G401 (cell line): Measurements from ENCODE around the gene MDH1B. TPM values are rescaled to one million over a fixed set of nuclear protein-coding genes. Genes with fewer than 3 reads are reported as not detected.
"Not testable (repeated sequence)": the region's sequence is repeated elsewhere in the genome, so short reads cannot be mapped to it uniquely, and the experiment has no call there.

Experiments used
- DNase-seq: peaks from one replicate; pipeline ENCODE4 v3.0.0-alpha.2; 2015; ENCODE audit warnings: low spot score
- in situ Hi-C: cut with HindIII; loops from 2 replicates; pipeline ENCODE4 v1.10.0; 2016; ENCODE audit warnings: low sequenced_read_pairs, mixed read lengths
- total RNA-seq: library from RNA; depleted of rRNA; stranded (reverse); fragments of >200 nt; shearing (Covaris generic); gene quantifications from 2 replicates; pipeline ENCODE4 v1.2.3, GENCODE V29; 2014; rRNA removed

The MDH1B gene
- total RNA-seq = 2.6 and 6.9 TPM in 2 replicates

DNA sequence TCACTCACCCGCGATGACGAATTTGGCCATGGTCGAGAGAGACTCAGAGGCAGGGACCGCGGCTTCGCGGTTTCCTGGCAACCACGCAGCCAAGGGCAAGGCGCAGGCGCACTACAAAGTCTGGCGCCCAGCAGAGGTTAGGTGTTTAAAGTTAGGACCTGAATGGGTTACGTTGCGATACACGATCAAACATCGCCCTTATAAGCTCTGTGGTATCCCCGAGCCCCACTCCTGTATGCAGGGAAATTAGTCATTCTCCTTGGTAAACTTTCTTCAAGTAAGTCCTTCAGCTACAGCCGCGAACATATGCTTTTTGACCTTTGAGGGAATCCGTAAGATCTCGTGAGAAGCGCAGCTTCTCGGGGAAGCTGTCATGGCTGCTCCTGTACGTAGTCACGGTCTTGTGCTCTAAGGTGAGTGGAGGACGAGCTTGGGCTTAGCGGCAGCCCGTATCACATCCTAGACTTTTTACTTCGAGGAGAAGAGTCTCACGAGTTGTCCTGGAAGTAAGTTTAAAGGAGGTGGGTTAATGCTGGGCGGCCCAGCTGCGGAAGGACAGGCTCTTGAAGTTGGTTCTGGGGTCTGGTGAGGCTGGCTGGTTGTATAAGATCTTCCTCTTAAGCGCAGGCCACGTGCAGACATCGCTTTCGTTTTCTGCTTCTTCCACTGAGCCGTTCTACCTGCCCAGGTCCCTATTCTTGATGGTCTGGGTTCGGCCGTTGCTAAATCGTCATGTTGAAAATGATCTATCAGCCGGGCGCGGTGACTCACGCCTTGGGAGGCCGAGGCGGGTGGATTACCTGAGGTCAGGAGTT, at the start of gene MDH1B, which contains the start of gene FASTKD2:
Gene MDH1B, minus strand, starts transcription at position 87 of the 815 bp plus-strand sequence. Its CDS starts 57 bp downstream, at position 30.
Gene FASTKD2, plus strand, starts transcription at position 365 of the 815 bp plus-strand sequence. CDS start 1,088 bp downstream, outside the sequence.
- peak; percentile 91 for DNase-seq
- in situ Hi-C loops = no loop called here

DNA sequence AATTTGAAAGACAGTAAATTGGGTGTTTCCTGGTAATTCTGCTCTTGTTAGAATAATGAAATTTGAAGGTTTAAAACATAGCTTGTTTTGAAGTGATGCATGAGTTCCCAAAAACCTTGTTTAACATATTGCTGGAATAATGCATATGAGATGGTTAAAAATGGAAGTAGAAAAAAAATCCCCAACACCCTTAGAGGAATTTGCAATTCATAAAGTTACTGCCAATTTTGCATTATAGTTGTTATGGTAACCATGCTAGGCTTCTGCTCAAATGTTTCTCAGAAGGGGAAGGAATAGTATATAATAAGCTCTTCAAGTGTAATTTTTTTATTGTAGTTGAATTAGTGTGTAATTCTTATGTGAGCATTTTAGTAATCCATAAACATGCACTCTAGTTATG, 49.4 kb upstream of the MDH1B start:
- DNase-seq = no peak
- in situ Hi-C loops = no loop called here

DNA sequence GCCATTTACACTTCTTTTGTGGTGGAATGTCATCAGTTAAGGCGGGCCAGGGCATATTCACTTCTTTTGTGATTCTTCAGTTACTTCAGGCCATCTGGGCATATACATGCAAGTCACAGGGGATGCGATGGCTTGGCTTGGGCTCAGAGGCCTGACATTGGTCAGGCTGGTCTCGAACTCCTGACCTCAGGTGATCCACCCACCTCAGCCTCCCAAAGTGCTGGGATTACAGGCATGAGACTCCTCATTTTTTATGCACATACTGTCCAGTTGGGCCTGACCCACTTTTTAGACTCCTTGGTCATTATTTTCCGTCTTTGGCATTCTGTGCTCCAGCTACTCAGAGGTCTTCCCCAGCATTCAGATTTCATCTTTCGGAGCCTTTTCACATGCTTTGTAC, 47.3 kb upstream of the MDH1B start:
- DNase-seq, in situ Hi-C loops: not testable (repeated sequence)

DNA sequence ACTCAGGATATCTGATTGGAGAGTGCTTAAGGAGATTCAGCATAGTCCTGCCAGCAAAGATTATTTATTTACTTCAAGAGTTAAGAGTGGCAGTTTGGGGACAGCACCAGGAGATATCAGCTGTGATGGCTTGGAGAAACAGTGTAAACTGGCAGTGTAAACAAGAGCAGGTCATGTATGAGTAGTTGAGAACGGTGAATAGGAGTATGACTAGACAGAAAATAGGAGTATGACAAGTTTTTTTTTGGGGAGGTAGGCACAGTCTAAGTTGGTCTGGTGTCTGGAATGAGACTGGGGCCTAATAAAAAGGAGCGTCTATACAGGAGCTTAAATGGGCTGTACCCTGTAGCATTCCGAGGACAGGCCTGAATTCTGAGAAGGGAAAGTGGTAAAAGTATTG, 42.5 kb upstream of the MDH1B start:
- in situ Hi-C loops, DNase-seq: not testable (repeated sequence)

DNA sequence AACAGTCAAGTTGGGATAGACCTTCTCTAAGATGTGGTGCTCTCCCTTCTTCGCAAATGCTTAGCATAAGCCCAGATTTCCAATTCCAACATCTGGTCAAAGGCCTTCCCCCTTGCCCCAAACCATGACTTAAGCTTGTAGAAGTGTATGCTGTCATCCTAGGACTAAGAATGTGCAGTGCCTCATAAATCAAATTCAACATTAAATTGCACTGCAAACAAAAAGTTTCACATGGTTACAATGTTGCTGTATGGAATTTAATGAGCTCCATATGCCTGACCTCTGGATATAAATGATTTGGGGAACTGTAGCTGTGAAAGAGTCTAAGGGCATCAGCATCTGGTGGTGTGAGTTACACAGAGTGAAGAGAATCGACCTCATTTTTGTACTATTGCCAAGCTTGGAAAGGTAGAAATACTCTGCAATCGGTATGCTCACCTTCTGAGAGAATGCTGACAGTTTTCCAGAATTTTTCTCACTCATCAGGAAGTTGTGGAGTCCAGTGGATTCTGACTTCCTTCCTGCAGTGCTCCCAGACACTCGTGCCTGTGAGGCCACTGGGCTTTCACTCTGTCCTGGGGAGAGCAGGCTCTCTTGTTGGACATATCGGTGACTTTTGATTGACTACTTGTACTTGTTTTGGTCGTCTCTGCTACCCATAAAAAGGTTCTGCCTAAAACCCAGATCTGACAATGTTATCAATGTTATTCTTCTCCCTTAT, 40.9 kb upstream of the MDH1B start:
- in situ Hi-C loops = no loop called here
- no peak for DNase-seq

GRCh38 chr2:206804326-206804725, 39.2 kb upstream of the MDH1B start:
- in situ Hi-C loops = no loop called here
- DNase-seq = no peak

DNA sequence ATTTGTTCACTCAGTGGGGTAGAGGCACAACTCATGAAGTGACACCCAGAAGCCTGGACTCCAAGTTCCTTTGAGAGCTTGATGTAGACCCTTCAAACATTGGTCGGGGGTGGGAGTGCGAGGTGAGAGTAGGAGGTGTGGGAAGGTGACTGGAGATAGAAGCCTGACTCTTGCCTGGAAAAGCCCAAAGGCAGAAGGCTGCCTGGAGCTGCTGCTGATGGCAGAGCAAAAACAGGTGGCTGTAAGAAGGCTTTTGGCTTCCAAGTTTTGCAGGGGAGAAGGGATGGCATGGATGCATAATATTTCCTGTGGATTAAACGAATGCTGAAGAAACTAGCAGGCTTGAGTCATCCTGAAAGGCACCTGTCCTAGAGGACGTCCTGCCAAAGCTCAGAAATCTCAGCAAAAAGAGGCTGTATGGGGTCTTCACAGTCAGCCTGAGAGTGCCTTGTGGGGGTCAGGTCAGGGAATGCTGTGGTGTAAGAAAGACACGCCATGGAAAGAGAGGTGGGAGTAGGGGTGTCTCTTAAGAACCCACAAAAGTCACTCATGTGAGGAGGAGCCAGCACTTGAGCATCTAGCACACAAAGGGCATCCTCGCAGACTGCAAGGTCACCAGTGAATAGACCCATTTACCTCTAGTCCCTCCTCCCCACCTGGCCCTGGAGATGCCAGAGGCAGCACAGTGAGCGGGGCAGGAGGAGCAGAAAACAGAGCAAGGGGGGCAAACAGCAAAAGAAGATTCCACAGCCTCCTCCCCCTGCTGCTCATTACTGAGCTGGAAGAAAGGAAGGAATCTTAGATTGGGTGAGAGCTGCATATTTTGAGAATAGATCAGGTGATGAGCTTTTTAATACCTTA, 37.8 kb upstream of the MDH1B start:
- in situ Hi-C loops = no loop called here
- DNase-seq = peak; percentile 56

DNA sequence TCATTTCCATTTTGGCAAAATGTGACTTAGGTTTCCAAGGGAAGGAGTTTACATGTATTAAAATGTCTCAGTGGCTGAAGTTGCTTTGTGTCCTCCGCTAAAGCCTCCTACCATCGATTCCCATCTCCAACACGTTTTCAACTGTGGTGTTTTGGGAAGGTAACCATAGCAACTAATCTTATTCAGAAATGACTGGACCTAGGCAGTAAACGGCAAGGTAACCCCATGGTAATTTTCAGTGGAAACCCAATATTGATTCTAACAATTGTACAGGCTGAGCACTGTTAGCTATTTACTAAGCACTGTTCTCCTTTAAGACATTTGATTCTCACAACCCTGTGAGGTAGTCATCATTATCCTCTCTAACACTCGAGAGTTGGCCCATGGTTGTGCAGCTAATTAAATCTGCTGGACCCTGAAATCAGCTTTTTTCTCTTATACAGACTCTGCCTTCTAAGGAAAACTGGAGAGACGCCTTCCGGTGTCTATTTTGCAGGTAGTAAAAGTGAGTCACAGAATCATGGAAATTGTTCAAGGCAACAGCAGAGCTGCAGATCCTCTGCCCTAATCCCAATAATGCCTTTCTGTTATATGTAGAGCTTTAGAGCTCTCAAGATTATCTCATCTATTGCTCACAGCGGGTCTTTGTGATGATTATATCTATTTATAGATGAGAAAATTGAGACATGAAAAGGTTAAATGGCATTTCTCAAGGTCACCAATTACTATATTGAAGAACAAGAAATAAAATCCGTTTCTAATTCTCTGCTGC, 36.5 kb upstream of the MDH1B start:
- in situ Hi-C loops = no loop called here
- DNase-seq = peak; percentile 10

DNA sequence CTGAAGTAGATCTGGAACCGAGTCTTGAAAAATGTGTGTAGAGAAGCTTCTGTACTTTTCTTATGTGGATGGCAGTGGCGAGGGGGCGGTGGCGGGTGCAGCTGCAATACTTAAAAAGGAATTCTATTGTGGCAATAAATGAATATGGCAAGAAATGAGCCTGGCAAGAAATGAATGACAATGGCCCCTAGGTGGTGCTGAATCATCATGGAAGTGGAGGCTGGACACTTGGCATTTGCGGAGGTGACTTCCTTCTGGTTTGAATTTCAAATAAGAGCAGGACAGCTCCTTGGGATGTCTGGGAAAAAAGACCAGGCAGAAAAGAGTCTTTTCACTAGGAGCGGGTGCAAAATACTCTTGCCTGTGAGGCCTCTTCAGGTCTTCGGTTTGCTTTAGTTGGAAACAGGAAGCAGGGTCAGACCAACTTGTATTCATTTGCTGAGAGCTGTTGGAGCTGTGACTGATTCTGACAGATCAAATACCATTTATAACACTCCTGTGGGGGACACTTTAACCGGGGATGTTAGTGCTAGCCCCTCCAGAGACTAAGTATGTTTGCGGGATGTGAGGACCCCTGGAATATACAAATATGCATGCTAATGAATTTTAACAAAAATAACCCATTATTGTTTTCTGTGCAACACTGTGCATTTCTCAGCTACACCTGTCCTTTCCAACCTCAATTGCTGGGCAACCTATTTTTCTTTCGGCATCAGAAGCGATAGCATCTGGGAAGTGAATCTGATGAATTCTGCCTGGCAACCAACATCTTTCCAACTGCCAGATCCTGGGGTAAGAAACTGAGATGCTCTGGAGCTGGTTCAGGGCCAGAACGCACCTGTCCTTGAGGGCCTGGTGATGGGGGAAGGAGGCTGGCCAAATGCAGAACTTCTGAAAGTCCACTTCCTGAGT, 35.6 kb upstream of the MDH1B start:
- DNase-seq = peak; percentile 90
- in situ Hi-C loops = no loop called here

DNA sequence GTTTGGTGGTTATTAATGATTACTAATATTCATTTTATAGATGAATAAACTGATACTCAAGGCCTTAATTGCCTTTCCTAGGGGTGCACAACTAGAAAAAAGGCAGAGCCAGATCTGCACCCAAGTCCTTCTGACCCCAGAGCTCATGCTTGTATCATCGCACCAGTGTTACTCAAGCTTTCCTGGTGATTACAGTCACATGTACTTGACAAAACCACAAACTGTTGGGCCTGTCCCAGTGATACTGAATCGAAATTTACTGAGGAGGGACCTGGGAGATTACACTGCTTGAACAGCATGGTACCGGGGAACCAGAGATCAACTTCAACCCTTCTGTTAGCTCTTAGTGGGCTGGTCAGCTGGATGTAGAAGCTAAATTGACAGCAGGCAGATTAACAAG, 34.0 kb upstream of the MDH1B start:
- DNase-seq = no peak
- in situ Hi-C loops = no loop called here

DNA sequence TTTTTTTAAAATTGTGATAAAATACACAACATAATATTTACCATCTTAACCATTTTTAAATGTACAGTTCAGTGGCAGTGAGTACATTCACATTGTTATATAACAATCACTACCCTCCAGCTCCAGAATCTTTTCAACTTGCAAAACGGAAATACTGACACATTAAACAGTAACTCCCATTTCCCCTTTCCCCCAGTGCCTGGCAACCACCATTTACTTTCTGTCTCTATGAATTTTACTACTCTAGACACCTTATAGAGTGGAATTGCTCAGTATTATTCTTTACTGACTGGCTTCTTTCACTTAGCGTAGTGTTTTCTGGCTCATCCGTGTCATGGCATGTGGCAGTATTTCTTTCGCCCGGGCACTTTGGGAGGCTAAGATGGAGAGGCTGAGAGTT, 32.9 kb upstream of the MDH1B start:
- no peak for DNase-seq
- in situ Hi-C loops = no loop called here

GRCh38 chr2:206797376-206797775, 32.2 kb upstream of the MDH1B start:
- in situ Hi-C loops = no loop called here
- DNase-seq = no peak

DNA sequence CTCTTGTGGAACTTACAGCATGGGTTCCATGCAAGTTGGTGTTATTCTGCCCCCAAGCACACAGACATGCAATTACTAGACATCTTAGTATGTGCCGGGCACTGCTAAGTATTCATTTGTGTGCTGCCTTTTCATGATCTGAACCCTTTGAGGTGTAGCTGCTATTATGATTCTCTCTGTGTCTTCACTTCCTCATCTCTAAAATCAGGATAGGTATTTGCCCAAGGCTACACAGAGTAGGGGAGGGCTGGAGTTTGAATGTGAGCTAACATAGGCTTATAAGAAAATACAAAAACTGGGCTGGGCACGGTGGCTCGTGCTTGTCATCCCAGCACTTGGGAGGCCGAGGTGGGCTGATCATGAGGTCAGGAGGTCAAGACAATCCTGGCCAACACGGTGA, 27.5 kb upstream of the MDH1B start:
- in situ Hi-C loops = no loop called here
- DNase-seq = no peak

GRCh38 chr2:206790311-206790935, 25.3 kb upstream of the MDH1B start:
- in situ Hi-C loops = no loop called here
- DNase-seq = no peak

DNA sequence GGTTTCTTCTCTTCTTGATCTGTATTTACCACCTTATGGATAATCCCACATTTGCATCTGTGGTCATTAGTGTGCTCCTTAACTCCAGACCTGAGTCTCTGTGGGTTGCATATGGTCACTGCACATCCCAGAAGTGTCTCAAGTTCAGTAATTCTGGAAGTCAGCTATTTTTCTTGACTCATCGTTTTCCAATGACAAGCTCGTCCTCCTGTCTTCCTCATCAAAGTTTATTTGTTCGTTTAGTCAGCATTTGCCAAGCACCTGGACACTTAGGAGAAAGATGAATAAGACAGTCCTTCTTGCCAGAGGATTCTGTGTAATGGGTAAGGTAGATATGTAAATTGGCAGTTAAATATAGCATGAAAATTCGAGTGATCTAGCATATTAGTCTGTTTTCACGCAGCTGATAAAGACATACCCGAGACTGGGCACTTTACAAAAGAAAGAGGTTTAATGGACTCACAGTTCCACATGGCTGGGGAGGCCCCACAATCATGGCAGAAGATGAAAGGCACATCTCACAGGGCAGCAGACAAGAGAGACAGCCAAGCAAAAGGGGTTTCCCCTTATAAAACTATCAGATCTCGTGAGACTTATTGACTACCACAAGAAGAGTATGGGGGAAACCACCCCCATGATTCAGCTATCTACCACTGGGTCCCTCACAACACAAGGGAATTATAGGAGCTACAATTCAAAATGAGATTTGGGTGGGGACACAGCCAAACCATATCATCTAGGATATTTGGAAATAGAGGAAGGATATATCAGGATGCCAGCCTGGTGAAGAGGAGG, 19.6 kb upstream of the MDH1B start:
- no peak for DNase-seq
- in situ Hi-C loops = no loop called here

DNA sequence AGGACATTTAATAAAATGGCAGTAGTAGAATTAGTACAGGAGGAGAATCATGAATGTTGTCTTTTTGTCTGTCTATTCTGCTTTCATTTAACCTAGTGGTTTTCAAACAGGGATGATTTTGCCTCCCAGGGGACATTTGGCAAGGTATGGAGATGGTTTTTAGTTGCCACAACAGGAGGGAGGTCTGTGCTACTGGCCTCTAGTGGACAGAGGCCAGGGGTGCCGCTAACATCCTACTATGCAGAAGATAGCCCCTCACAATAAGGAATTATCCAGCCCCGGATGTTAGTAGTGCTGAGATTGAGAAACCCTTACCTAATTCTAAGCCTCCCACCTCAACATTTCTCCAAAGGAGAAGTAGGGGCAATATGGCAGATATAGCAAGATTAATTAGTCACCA, 18.6 kb upstream of the MDH1B start:
- DNase-seq = no peak
- in situ Hi-C loops = no loop called here

DNA sequence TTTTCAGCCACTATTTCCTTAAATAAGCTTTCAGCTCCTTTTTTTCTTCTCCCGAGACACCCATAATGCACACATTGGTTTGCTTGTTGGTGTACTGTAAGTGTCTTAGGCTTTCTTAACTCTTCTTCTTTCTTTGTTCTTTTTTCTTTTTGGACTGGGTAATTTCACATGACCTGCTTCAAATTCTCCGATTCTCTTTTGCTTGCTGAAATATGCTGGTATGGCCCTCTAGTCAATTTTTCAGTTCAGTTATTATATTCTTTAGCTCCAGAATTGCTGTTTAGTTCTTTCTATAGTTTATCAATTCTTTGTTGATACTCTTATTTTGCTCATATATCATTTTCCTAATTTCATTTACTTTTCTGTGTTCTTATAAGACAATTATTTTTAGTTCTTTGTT, 15.5 kb upstream of the MDH1B start:
- in situ Hi-C loops = no loop called here
- no peak for DNase-seq
